ENCODE results near the gene HOXA3.

DNA sequence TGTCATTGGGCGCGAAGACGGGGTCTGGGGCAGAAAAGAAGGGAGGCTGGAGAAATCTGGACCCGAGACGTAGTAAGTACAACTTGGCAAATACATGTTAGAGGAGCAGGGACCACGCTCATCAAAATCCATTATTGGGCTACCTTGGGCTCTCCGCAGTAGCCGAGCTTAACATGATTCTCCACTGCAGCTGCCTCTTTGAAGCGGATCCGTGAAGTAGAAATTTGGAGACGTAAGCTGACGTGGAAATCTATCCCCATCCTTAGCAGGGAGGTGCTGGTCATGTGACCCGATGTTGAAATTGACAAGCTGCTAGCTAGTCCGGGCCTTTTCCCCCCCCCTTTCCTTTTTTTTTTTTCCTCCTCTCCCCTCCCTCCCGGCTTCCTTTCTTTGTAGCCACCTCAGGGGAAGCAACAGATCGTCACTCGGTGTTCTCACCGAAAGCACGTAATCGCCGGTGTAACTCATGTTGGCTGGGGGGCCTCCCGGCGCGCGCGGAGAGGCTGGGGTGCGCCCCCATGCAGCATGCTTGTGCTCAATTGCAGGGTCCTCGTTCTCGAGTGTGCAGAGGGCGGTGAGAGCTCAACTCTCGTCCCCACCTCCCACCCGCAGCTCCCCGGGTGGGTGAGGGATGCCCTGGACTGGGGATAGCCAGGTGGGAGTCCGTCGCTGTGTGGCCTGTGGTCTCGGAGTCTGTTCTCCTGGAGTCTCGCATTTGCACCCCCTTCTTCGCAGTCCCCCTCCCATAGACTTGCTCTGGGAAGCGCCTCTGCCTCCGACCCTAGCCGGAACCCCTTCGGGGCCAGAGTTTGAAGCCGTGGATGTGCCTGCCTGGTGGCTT, 32.9 kb upstream of the HOXA3 start, which contains the start of gene HOXA11:
- TF ChIP-seq, protein P1, sequence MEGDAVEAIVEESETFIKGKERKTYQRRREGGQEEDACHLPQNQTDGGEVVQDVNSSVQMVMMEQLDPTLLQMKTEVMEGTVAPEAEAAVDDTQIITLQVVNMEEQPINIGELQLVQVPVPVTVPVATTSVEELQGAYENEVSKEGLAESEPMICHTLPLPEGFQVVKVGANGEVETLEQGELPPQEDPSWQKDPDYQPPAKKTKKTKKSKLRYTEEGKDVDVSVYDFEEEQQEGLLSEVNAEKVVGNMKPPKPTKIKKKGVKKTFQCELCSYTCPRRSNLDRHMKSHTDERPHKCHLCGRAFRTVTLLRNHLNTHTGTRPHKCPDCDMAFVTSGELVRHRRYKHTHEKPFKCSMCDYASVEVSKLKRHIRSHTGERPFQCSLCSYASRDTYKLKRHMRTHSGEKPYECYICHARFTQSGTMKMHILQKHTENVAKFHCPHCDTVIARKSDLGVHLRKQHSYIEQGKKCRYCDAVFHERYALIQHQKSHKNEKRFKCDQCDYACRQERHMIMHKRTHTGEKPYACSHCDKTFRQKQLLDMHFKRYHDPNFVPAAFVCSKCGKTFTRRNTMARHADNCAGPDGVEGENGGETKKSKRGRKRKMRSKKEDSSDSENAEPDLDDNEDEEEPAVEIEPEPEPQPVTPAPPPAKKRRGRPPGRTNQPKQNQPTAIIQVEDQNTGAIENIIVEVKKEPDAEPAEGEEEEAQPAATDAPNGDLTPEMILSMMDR (IDR thresholded peaks at IDR 0.05 in 8 of 11, conservative IDR thresholded peaks at IDR 0.05 in 3 of 11): no peak
- no peak for TF ChIP-seq POLR2A (IDR thresholded peaks at IDR 0.05)

Data from spleen (tissue), 7 donors.